SK-N-MC (cell line): ENCODE measurements around the gene CHN1.

Source experiments
- DNase-seq: peaks from one replicate; pipeline ENCODE4 v3.0.0-alpha.2; 2011; ENCODE audit warnings: low read depth, low spot score
- H3K27ac ChIP-seq: fragments of 200-600 bp; sonication (generic); 2 replicates; pipeline ENCODE4 v1.5.1; 2016; ENCODE audit warnings: mixed run types
- H3K36me3 ChIP-seq: fragments of 200-600 bp; sonication (generic); 2 replicates; pipeline ENCODE4 v1.6.1; 2017; ENCODE audit warnings: antibody characterized with exemption, low read length, mixed read lengths; ENCODE audit not compliant: insufficient read depth
- H3K4me3 ChIP-seq: fragments of 200-600 bp; sonication (generic); 2 replicates; pipeline ENCODE4 v1.5.1; 2016
- H3K9ac ChIP-seq: fragments of 200-600 bp; sonication (generic); 2 replicates; pipeline ENCODE4 v1.8.0; 2017; ENCODE audit warnings: mixed run types, mixed read lengths; ENCODE audit not compliant: insufficient read length
- H3K9me3 ChIP-seq: fragments of 200-600 bp; sonication (generic); 2 replicates; pipeline ENCODE4 v1.6.1; 2017; ENCODE audit warnings: low read depth, mild to moderate bottlenecking, antibody characterized with exemption, low read length, moderate library complexity, mixed read lengths
- EZH2 ChIP-seq: fragments of 200-600 bp; sonication (generic); IDR thresholded peaks from one replicate; pipeline ENCODE4 v1.6.1; 2017; ENCODE audit warnings: antibody characterized with exemption
- FOXP2 ChIP-seq: optimal IDR thresholded peaks from 2 replicates; pipeline ENCODE3; 2011; ENCODE audit warnings: mild to moderate bottlenecking, moderate library complexity; ENCODE audit not compliant: insufficient read depth; ENCODE audit errors: extremely low read length, control extremely low read depth
- POLR2AphosphoS5 ChIP-seq: IDR thresholded peaks from 2 replicates; pipeline ENCODE4 v1.6.1; 2012; ENCODE audit warnings: mild to moderate bottlenecking, low read depth, low read length, borderline replicate concordance

The CHN1 gene

GRCh38 chr2:174753038-174753633 lies 252.0 kb downstream of the CHN1 start:
- H3K9ac ChIP-seq: no peak overlapping the region
- H3K4me3 ChIP-seq: no peak overlapping the region
- no peak overlapping the region for H3K27ac ChIP-seq
- TF ChIP-seq FOXP2 (no peak), EZH2 (no peak), POLR2AphosphoS5 (no peak)
- H3K9me3 ChIP-seq: no peaks in the 10 kb centered on the region
- no peaks in the 10 kb centered on the region for H3K36me3 ChIP-seq
- no peak for DNase-seq

- H3K4me3 ChIP-seq: no peak overlapping the region
- TF ChIP-seq EZH2: no peak
- no peak for TF ChIP-seq POLR2AphosphoS5
- no peak for TF ChIP-seq FOXP2
- H3K36me3 ChIP-seq: no peaks in the 10 kb centered on the region
- H3K27ac ChIP-seq: no peak overlapping the region
- H3K9ac ChIP-seq: no peak overlapping the region
- no peaks in the 10 kb centered on the region for H3K9me3 ChIP-seq
- no peak for DNase-seq
These were observed 252.7 kb downstream of the CHN1 start for GRCh38 chr2:174752403-174753037.

- Histone ChIP-seq H3K9ac (no peak overlapping the region), H3K9me3 (no peaks in the 10 kb centered on the region), H3K4me3 (no peak overlapping the region), H3K36me3 (no peaks in the 10 kb centered on the region), H3K27ac (no peak overlapping the region)
- no peak for DNase-seq
- no peak for TF ChIP-seq POLR2AphosphoS5
- no peak for TF ChIP-seq FOXP2
- TF ChIP-seq EZH2: no peak
These were observed 254.2 kb downstream of the CHN1 start for GRCh38 chr2:174750923-174751441.

- no peak overlapping the region for H3K4me3 ChIP-seq
- TF ChIP-seq FOXP2 (no peak), POLR2AphosphoS5 (no peak), EZH2 (no peak)
- H3K36me3 ChIP-seq: no peaks in the 10 kb centered on the region
- H3K9me3 ChIP-seq: no peaks in the 10 kb centered on the region
- no peak overlapping the region for H3K27ac ChIP-seq
- no peak for DNase-seq
- H3K9ac ChIP-seq: no peak overlapping the region
These were observed 255.4 kb downstream of the CHN1 start for GRCh38 chr2:174749793-174750192.

GRCh38 chr2:174748948-174749347 lies 256.2 kb downstream of the CHN1 start:
- Histone ChIP-seq H3K9me3 (no peaks in the 10 kb centered on the region), H3K27ac (no peak overlapping the region), H3K9ac (no peak overlapping the region), H3K36me3 (no peaks in the 10 kb centered on the region), H3K4me3 (no peak overlapping the region)
- peak; percentile 32 for DNase-seq
- TF ChIP-seq EZH2 (no peak), FOXP2 (no peak), POLR2AphosphoS5 (no peak)
